ENCODE data around the gene ITPRID1. TPM values are rescaled to one million over a fixed set of nuclear protein-coding genes. Genes with fewer than 3 reads are reported as not detected.

ITPRID1 gene
- total and polyA plus RNA-seq, 9 of the 15 experiments (the other 6 are each of a cell fraction or from before 2014, with no cell fraction given) = not detected

DNA sequence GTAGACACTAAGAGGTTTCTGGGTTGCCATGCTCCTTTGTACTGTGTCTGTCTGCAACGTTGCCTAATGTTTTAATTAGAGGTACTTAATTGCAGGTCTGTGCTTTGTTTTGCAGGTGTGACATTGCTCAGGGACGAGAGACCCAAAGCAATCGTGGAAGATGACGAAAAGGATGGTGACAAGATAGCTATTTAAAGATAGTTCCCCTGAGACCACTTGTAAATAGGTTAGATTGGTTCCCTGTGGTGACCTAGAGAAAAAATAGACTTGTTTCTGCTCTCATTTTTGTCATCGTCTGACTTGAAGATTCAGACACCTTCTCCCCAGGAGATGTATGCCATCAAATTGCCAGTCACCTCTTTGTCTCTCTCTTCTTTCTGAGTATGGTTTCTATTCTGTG lies 193.2 kb downstream of the ITPRID1 start:
- CTCF ChIA-PET (ENCODE audit: low intra/inter-chr PET ratio) = no interaction called here
- Histone ChIP-seq H3K9ac (ENCODE audit: insufficient read depth in 1 of 2, low read depth in 2 of 2, low read length in 2 of 2) (no peak overlapping the region), H3K27me3 (ENCODE audit: control insufficient read depth in 2 of 2, insufficient read depth in 2 of 2, low read length in 2 of 2) (peaks cover 2 to 6% of the 10 kb centered on the region in 2 experiments; a peak in 2 of 5 replicates), H3K4me2 (ENCODE audit: insufficient read depth, low read length) (no peak overlapping the region), H3K9me3 (replicated peaks; ENCODE audit: control insufficient read depth, insufficient read depth, low read depth, low read length) (no peaks in the 10 kb centered on the region), H4K20me1 (replicated peaks; ENCODE audit: control insufficient read depth, insufficient read depth, low read length) (no peaks in the 10 kb centered on the region), H3K4me3 (no peak overlapping the region), H2AFZ (ENCODE audit: low read depth, low read length) (no peak overlapping the region), H3K4me1 (replicated peaks in 1 of 2; ENCODE audit: control insufficient read depth in 2 of 2, insufficient read depth in 2 of 2, low read length in 2 of 2) (no peaks in the 10 kb centered on the region), H3K27ac (ENCODE audit: extremely low read depth, low read depth, low read length) (no peak overlapping the region), H3K79me2 (ENCODE audit: control insufficient read depth, insufficient read depth, low read length) (no peaks in the 10 kb centered on the region), H3K36me3 (ENCODE audit: control insufficient read depth, insufficient read depth, low read length) (no peaks in the 10 kb centered on the region), H3K9me1 (ENCODE audit: control insufficient read depth, insufficient read depth, low read length) (no peaks in the 10 kb centered on the region)
- POLR2A ChIA-PET = interaction anchor here (1.2 kb wide), 1 partner anchor 21 kb away, joined by 3 read pairs; no protein-coding TSS in a partner anchor
- 0% methylated on average over 5 of the region's 5 CpGs for WGBS (ENCODE audit: insufficient coverage, low coverage, missing lambda C conversion rate)
- FAIRE-seq = no peak
- in situ Hi-C loops (cut with MboI) (no loop called here), intact Hi-C loops (cut with micrococcal nuclease) (no loop called here)
- BruUV-seq (replicated peaks) = no TSS peak
- ATAC-seq = no peak
- DNase-seq (ENCODE audit: extremely low read depth in 1 of 4, low spot score in 3 of 4) = no peak
- TF ChIP-seq KAT7 (CRISPR knock-in tag; IDR thresholded peaks at IDR 0.05; ENCODE audit: borderline replicate concordance) (no peak), KAT2B (IDR thresholded peaks at IDR 0.05; ENCODE audit: low read depth, low read length) (no peak), TAF1 (IDR thresholded peaks at IDR 0.05; ENCODE audit: control insufficient read depth, extremely low read depth, insufficient read depth, low read length, severe bottlenecking) (no peak), ZNF511 (CRISPR knock-in tag; IDR thresholded peaks at IDR 0.05) (no peak), SNRNP70 (optimal IDR thresholded peaks at IDR 0.05; ENCODE audit: low read depth, low read length) (no peak), ZNF384 (IDR thresholded peaks at IDR 0.05; ENCODE audit: low read depth, low read length) (no peak), KLF10 (CRISPR knock-in tag; IDR thresholded peaks at IDR 0.05) (no peak), FUS (optimal IDR thresholded peaks at IDR 0.05; ENCODE audit: low read depth, low read length) (no peak), KLF16 (IDR thresholded peaks at IDR 0.05) (no peak), ZNF445 (CRISPR knock-in tag; IDR thresholded peaks at IDR 0.05; ENCODE audit: low read depth) (no peak), SMARCA5 (IDR thresholded peaks at IDR 0.05) (no peak)
- TF ChIP-seq, protein P1, sequence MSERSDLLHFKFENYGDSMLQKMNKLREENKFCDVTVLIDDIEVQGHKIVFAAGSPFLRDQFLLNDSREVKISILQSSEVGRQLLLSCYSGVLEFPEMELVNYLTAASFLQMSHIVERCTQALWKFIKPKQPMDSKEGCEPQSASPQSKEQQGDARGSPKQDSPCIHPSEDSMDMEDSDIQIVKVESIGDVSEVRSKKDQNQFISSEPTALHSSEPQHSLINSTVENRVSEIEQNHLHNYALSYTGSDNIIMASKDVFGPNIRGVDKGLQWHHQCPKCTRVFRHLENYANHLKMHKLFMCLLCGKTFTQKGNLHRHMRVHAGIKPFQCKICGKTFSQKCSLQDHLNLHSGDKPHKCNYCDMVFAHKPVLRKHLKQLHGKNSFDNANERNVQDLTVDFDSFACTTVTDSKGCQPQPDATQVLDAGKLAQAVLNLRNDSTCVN (CRISPR knock-in tag; IDR thresholded peaks at IDR 0.05) = no peak
